HK-2 (cell line): ENCODE results near the gene ADCY2.

Source experiments
- DNase-seq: peaks from one replicate; pipeline ENCODE4 v3.0.0-alpha.2; 2018; ENCODE audit not compliant: unreplicated experiment

ADCY2 gene

DNA sequence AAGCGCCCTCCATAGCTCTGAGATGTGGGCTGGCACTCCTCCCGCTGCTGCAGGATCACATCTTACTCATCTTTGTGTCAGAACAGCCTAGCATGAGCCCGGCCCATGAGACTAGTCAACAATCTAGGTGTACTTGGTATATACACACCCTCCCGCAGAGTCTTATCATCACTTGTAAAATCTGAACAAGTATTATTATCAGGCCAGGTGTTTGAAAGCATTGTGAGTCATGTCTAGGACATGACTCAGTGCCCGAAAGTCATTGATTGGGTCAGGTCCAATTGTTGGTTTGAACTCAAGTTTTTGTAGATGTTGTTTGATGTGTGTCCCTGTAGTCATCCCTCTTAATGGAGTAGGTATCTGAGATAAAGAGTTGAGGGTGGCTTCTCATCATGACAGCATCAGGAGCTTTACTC lies 346.3 kb downstream of the ADCY2 start:
- no peak for DNase-seq

- DNase-seq, result peak; percentile 64
Observed at GRCh38 chr5:7745882-7746610, 350.1 kb downstream of the ADCY2 start.

- no peak for DNase-seq
Observed at GRCh38 chr5:7747728-7748127, 351.8 kb downstream of the ADCY2 start.

- no peak for DNase-seq
Observed at GRCh38 chr5:7749626-7750025, 353.7 kb downstream of the ADCY2 start.

DNA sequence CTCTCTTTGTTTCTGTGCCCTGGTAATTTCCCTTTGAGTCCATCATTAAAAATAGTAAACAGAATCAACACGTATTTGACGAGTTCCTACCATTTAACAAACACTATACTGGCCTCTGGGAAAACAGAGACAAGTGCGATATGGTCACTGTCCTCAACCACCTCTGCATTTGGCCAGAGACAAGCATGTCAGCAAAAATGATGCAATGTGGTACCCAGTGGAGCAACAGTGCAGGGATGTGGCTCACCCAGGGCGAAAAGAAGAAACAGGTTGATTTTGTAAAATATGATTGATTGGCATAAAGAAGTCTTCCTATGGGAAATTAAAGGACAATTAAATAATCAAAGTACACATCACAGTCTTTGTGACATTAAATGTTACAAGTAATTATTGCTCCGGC lies 355.9 kb downstream of the ADCY2 start:
- DNase-seq, result no peak

DNA sequence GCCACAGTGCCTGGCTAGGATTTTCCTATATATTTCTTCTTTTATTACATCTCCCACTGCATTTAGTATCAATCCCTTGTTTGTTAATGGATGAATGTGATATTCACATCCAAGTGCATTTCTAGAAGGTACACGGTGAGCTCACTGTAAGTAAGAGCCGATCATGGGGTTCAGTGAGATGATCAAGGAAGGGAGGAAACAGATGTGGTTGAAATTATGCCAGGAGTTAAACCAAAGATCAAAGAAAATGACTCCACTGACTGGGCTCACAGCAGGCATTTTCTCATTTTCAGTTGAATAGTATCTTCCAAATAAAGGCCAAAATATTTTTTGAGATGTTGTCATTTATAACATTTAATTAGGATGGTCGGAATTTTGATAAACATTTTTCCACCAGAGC lies 357.2 kb downstream of the ADCY2 start:
- DNase-seq, result no peak

DNA sequence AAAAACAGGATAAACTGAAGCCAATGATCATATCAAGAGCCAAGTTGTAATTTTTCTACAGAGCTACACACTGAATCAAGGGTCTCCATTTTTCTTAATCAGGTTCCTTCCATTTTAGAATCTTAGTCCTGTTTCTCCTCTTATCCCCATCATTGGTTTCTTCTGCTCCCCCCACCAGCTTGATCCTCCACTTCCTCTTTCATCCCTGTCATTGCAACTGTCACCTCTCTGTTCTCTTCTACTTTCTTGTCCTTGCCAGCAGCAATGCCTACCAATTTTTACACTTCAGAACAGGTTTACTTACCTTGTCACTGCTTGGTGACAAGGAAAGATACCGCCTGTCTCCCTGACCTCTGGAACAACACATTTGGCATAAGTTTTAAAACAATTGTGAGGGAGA lies 357.7 kb downstream of the ADCY2 start:
- no peak for DNase-seq

- no peak for DNase-seq
Observed at GRCh38 chr5:7754490-7754889, 358.6 kb downstream of the ADCY2 start.

DNA sequence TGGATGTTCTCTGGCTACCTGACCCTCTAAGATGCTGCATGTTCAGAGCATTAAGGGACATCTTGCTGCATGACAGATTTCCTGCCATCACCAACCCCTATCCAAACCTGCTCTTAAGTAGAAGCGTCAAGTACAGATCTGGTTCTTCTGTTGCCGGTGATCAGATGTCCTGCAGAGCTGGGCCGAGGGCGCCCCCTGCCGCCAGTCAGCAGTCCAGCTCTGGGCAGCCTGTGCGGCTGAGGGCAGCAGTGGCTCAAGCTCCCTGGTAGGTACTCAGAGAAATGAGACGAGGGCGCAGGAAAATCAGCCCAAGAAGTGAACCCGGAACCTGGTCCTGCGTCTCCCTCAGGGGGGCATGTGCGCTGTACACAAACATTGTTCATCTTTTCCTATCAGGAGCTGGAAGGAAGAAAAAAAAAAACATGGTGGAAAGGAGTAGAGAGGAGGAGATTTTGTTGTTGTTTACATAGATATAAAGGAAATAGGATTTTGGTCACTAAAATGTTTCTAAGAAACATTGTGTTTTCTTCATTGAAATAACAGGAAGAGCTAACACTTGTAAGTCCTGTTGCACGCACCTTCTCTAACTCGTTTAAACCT lies 359.2 kb downstream of the ADCY2 start:
- DNase-seq, result peak; percentile 56

DNA sequence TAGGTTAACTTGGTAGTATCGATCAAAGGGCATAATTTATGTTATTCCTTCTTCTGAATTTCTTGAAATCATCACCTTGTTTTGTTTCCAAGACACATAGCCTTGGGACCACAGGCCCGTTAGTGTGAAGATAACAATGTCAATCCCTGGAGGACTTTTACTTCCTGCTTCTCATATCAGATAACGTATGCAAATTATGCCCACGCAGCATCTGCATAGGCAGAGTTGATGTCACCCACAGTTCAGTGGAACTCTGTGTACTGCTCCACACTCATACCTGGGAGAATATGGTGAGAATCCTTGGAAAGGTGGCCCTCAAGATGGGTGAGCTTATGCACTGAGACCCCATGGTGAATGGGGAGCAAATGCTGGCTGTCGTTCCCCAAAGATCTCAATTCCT lies 360.0 kb downstream of the ADCY2 start:
- DNase-seq, result no peak

DNA sequence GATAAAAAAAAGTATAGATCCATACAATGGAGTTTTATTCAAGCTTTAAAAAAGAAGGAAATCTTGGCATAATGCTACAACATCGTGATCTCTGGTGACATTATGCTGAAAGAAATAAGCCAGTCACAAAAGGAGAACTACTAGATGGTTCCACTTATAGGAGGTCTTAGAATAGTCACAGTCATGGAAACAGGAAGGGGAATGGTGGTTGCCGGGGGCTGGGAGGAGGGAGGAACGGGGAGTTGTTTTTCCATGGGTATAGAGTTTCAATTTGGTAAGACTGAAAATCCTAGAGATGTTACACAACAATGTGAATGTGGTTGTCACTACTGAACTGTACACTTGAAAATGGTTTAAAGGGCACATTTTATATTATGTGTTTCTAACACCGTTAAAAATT lies 360.5 kb downstream of the ADCY2 start:
- no peak for DNase-seq

DNA sequence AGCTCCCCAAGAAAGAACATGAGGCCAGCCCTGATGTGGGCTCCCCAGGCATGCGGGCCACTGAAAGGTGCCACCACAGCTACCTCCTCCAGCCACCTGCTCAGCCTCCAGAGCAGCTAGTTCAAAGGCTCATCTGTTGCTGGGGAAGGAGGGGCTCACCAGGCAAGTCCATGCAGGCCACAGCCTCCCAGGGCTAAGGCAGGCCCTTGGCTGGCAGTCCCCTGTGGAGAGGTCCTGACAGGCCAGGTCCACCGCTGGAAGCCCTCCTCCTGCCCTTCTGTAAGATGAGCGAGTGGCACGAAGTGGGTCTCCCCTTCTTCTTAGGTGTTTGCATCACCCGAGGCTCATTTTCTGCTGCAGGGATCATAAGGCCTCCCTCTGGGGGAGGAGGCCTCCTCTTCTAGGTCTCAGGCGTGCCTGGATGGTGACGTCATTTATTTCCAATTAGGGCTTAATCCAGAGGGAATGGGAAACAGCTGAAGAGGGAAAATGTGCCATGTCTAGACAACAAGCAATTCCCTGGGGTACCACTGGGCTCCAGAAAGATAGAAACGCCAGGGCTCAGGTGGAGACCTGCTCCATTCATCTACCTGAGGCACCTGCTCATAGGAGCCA lies 363.4 kb downstream of the ADCY2 start:
- DNase-seq, result no peak

GRCh38 chr5:7759951-7760580 lies 364.1 kb downstream of the ADCY2 start:
- DNase-seq, result no peak

DNA sequence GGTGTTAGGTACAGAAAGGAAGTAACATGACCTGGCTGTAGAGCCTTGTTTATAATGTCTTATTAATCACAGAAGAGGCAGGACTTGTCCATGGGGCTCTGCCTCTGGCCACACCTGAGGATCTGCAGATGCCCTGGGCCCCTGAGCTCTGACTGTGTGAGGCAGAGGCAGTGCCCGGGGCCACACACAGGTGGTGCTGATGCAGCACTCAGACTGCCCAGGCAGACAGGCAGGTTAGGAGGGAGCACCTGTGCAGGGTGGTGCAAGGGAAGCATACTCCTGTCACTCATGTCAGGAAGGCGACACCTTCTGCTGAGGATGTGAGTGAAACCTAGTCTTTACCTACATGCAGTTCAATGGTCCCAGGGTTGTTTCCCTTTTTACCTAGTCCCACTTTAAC lies 366.3 kb downstream of the ADCY2 start:
- no peak for DNase-seq

- DNase-seq, result no peak
Observed at GRCh38 chr5:7763621-7764072, 367.7 kb downstream of the ADCY2 start.

GRCh38 chr5:7764452-7764851 lies 368.5 kb downstream of the ADCY2 start:
- no peak for DNase-seq

- no peak for DNase-seq
Observed at GRCh38 chr5:7770436-7770835, 374.5 kb downstream of the ADCY2 start.

GRCh38 chr5:7772141-7772540 lies 376.2 kb downstream of the ADCY2 start:
- DNase-seq, result no peak

GRCh38 chr5:7773178-7773577 lies 377.2 kb downstream of the ADCY2 start:
- DNase-seq, result no peak

DNA sequence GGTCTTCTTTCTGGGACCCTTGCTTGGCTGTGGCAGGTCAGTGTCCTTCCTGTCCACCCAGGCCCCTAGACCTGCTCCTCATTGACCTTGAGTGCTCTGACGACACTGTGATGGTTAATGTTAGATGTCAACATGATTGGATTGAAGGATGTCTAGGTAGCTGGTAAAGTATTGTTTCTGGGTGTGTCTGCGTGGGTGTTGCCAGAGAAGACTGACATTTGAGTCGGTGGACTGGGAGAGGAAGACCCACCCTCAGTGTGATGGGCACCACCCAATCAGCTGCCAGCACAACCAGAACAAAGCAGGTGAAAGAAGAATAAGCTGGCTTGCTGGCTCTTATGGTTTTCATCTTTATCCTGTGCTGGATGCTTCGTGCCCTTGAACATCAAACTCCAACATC lies 380.5 kb downstream of the ADCY2 start:
- DNase-seq, result no peak

DNA sequence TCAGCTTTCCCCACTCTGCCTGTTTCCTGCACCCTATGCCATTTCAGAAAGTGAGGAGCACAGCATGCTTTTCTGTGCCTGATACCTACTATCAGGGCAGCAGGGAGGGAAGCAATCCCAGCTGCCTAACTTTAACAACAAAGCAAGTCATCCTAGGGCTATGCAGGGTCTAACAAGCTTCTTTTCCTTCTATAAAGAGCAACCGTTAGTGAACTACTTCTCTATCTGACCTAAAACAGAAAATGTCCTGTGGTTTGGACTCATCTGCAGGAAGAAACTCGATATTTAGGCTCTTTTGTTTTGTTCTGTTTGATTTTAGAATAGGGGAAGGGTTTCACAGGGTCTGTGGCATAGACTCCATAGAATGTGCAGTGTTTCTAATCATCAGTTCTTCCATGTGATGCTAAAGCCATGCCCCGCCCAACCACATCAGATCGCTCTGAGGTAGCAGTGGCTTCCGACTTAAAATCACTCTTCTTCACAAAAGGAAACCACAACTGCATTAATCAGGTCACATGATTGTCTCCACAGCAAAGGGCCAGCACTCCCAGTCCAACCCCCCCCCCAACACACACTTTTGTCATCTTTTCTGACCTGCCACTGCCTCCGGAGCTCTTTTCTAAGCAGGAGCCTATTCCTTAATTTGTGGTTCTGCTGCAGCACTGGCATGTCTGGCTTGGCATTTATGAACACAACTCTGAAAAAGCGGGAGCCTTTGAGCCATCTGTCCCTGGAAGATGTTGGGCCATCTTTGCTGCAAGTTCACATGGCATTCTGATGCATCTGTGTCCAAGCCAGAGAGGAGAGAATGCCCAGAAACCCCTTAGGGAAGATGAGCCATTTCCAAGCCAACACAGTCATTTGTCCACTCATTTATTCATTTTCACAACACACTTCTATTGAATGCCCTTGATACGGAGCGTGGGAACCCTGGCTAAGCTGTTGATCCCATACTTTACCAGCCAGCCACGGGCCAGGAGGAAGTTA lies 383.4 kb downstream of the ADCY2 start:
- DNase-seq, result no peak

- no peak for DNase-seq
Observed at GRCh38 chr5:7781899-7782298, 386.0 kb downstream of the ADCY2 start.
